NOMO-1 treated with DMSO at 0.1 percent for 48 hours (cell line): ENCODE results near the gene MUC13.

ENCODE experiments used
- DNase-seq: peaks from one replicate; lab custom pipeline; 2025; ENCODE audit not compliant: unreplicated experiment; lab: John Stamatoyannopoulos, UW

MUC13 gene

GRCh38 chr3:124904835-124905492, 29.6 kb downstream of the MUC13 start:
- DNase-seq = no peak

- DNase-seq = no peak
Observed at GRCh38 chr3:124903896-124904834, 30.4 kb downstream of the MUC13 start.

GRCh38 chr3:124896824-124897526, 37.6 kb downstream of the MUC13 start:
- DNase-seq = no peak

- no peak for DNase-seq
Observed at GRCh38 chr3:124895756-124896155, 38.8 kb downstream of the MUC13 start.

- no peak for DNase-seq
Observed at GRCh38 chr3:124893526-124893925, 41.0 kb downstream of the MUC13 start.

- DNase-seq = no peak
Observed at GRCh38 chr3:124890573-124891190, 43.9 kb downstream of the MUC13 start.

- DNase-seq = no peak
Observed at GRCh38 chr3:124888482-124889441, 45.8 kb downstream of the MUC13 start.

GRCh38 chr3:124887932-124888298, 46.6 kb downstream of the MUC13 start:
- DNase-seq = no peak

GRCh38 chr3:124887177-124887931, 47.2 kb downstream of the MUC13 start, which contains the start of gene ITGB5:
TSS of gene ITGB5 (minus strand) at chr3:124887365. CDS start at chr3:124887000, 365 bp downstream.
- peak; percentile 15 for DNase-seq

GRCh38 chr3:124886168-124887056, 48.1 kb downstream of the MUC13 start:
- DNase-seq = no peak

- no peak for DNase-seq
Observed at GRCh38 chr3:124885466-124886167, 48.9 kb downstream of the MUC13 start.

- no peak for DNase-seq
Observed at GRCh38 chr3:124884474-124885101, 50.0 kb downstream of the MUC13 start.

- no peak for DNase-seq
Observed at GRCh38 chr3:124883766-124884473, 50.6 kb downstream of the MUC13 start.

- no peak for DNase-seq
Observed at GRCh38 chr3:124882816-124883747, 51.5 kb downstream of the MUC13 start.

GRCh38 chr3:124881976-124882697, 52.4 kb downstream of the MUC13 start:
- DNase-seq = no peak
